Measurements from ENCODE around the gene NFATC2.

NFATC2 gene

GRCh38 chr20:51432251-51432784 lies 110.2 kb downstream of the NFATC2 start:
- no peak for DNase-seq (ENCODE audit: low read depth, low spot score)

- DNase-seq (ENCODE audit: low read depth, low spot score): no peak
Measured at GRCh38 chr20:51431321-51431720, 111.2 kb downstream of the NFATC2 start.

DNA sequence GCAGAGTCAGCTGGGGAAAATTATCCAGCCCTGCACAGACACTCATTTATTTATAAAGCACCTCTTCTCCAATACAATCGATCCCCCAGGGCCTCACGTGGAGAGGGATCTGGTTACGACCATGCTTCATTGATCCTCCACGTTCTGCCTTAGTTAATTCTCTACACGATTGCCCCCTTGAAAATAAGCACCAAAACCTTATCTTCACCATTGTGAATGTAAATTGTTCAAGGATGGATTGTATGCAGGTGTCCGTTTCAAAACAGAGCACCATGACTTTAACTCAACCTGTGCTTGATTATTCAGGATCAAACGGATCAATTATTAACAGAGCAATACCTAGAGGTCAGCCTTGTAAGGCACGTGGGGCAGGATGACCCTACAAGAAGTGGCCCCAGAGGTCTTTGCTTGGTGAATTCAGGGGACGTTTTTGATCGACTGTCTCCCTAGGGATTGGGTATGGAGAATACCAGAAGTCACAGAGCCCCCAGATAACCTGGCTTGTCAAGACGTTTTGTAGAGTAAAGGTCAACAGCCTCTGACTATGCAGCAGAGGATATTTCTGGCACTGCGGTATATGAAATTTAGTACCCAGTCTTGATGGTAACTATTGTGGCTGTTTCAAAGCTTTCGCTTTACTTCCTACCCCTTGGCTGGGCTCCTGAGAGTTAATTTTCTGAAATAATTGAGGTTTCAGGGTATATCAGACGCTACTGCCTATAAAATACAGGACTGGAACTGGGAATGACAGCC lies 112.1 kb downstream of the NFATC2 start:
- DNase-seq (ENCODE audit: low read depth, low spot score): no peak

DNA sequence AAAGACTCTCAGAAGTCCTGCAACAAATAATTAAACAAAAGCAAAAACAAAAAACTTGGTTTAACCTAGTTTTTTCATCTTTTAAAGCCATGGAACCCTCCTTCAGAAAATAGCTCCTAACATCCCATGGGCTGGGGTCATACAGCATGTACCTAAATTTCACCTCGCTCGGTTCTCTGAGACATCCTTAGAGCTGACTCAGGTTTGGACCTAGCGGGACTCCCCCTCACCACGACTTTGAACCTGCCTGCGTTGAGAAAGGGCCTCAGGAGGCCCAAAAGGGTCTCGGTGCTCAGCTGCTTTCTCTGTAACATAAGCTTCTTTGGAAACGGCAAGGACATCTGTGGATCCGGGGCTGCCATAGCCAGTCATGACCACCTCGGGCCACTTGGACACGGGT lies 112.8 kb downstream of the NFATC2 start:
- no peak for DNase-seq (ENCODE audit: low read depth, low spot score)

GRCh38 chr20:51429144-51429482 lies 113.4 kb downstream of the NFATC2 start:
- DNase-seq (ENCODE audit: low read depth, low spot score): no peak

- no peak for DNase-seq (ENCODE audit: low read depth, low spot score)
Measured at GRCh38 chr20:51428401-51429143, 113.9 kb downstream of the NFATC2 start.

GRCh38 chr20:51427651-51428291 lies 114.7 kb downstream of the NFATC2 start:
- DNase-seq (ENCODE audit: low read depth, low spot score): no peak

- no peak for DNase-seq (ENCODE audit: low read depth, low spot score)
Measured at GRCh38 chr20:51426718-51427650, 115.5 kb downstream of the NFATC2 start.

- DNase-seq (ENCODE audit: low read depth, low spot score): no peak
Measured at GRCh38 chr20:51425347-51426106, 117.0 kb downstream of the NFATC2 start.

GRCh38 chr20:51424270-51425117 lies 118.0 kb downstream of the NFATC2 start:
- no peak for DNase-seq (ENCODE audit: low read depth, low spot score)

- no peak for DNase-seq (ENCODE audit: low read depth, low spot score)
Measured at GRCh38 chr20:51423810-51424209, 118.7 kb downstream of the NFATC2 start.

DNA sequence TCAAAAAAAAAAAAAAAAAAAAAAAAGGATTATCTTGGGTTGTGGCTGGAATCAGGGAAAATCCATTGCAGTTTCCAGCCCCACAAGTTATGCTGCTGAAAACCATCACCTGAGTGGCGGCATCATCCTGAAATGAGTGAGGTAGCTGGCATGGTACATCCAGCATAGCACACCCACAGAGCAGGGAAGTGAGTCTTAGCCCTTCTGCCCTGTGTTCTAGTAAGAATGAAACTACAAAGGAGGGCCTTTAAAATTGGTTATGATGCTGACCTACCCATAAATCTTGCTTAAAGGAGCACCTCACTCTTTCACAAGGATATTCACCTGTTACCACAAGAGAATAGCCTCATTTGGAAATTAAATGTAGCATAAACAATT lies 119.2 kb downstream of the NFATC2 start:
- DNase-seq (ENCODE audit: low read depth, low spot score): no peak

- no peak for DNase-seq (ENCODE audit: low read depth, low spot score)
Measured at GRCh38 chr20:51422514-51423289, 119.8 kb downstream of the NFATC2 start.

- no peak for DNase-seq (ENCODE audit: low read depth, low spot score)
Measured at GRCh38 chr20:51420805-51421204, 121.7 kb downstream of the NFATC2 start.

DNA sequence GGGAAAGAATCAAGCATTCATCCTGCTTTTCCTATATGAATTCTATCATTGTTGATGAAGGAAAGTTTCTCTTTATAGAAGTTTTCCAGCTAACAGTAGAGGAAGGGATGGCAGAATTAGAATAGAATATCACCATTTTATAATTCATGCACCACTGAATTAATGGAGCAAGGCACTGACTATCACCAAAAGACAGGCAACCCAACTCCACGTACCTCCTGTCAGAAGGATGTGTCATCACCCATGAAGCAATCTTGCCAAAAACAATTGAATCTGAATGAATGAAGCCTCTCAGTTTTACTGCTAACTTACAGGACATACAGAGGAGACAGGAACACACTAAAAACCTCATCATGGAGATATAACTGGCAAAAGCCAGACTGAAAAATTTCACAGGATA lies 122.4 kb downstream of the NFATC2 start:
- no peak for DNase-seq (ENCODE audit: low read depth, low spot score)

DNA sequence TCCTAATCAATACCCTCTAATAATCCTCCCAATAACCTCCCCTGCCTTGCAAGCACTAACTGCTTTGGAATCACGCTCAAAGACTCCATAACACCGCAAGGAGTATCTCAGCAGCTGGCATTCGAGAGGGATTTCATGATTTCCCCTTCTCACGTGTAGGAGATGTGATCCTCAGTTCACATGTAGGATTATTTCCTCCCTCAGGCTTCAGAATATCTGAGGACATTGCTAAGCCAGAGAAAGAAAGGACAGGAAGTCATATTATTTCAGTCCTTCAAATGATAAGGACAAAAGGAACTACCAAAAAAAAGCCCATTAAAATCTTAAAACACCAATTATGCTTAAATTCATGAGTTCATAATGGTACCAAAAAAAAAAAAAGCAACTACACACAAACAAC lies 122.9 kb downstream of the NFATC2 start:
- DNase-seq (ENCODE audit: low read depth, low spot score): no peak

DNA sequence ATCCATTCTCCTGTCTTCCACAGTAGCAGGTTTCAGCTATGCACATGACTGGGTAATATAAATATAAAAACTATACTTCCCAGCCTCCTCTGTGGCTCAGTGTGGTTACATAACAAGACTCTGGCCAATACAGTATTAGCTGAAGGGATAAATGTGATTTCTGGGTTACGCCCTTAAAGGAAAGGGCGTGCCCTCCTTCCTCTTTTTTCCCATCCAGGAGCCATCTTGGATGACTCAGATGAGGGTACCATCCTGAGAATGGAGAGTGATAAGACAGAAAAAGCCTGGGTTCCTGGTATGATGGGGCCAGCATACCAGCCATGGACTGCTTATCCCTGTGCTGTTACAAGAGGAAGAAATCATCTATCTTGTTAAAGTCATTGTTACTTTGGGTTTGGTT lies 123.3 kb downstream of the NFATC2 start:
- DNase-seq (ENCODE audit: low read depth, low spot score): no peak

GRCh38 chr20:51418137-51418529 lies 124.4 kb downstream of the NFATC2 start:
- no peak for DNase-seq (ENCODE audit: low read depth, low spot score)
